Measurements from ENCODE around the gene CHID1. TPM values are rescaled to one million over a fixed set of nuclear protein-coding genes. Genes with fewer than 3 reads are reported as not detected.
A peak's percentile ranks its signal among the peaks of the same experiment; 100 is the strongest.

Gene CHID1
- total RNA-seq, 6 experiments from 2014 or later = 61.1 to 157 (median 78.7) TPM

- Histone ChIP-seq H3K27ac (no peak overlapping the region), H3K36me3 (peaks cover 8 to 62% (median 25%) of the 10 kb centered on the region in 4 donors), H3K27me3 (no peaks in the 10 kb centered on the region), H3K9me3 (no peaks in the 10 kb centered on the region), H3K4me3 (no peak overlapping the region), H3K4me1 (no peaks in the 10 kb centered on the region)
- ATAC-seq (no peak), DNase-seq (no peak)
- intact Hi-C loops (cut with DNase I) = no loop called here
- WGBS (ENCODE audit: insufficient coverage, low coverage, low lambda C conversion rate, missing lambda C conversion rate) = 86% methylated on average over 1 of the region's 19 CpGs
- TF ChIP-seq CTCF (IDR thresholded peaks at IDR 0.05) = no peak
- no peak for TF ChIP-seq POLR2A (IDR thresholded peaks at IDR 0.05)
These were observed 9.1 kb downstream of the CHID1 start for GRCh38 chr11:901452-902061.

GRCh38 chr11:900545-900944, 10.1 kb downstream of the CHID1 start:
- Histone ChIP-seq H3K4me3 (no peak overlapping the region), H3K4me1 (no peaks in the 10 kb centered on the region), H3K36me3 (peaks cover 8 to 62% (median 25%) of the 10 kb centered on the region in 4 donors), H3K27me3 (no peaks in the 10 kb centered on the region), H3K27ac (no peak overlapping the region), H3K9me3 (no peaks in the 10 kb centered on the region)
- TF ChIP-seq CTCF (IDR thresholded peaks at IDR 0.05) (no peak), POLR2A (IDR thresholded peaks at IDR 0.05) (no peak)
- intact Hi-C loops (cut with DNase I) = no loop called here
- DNase-seq = no peak
- ATAC-seq = no peak
- WGBS (ENCODE audit: insufficient coverage, low coverage, low lambda C conversion rate, missing lambda C conversion rate) = 100% methylated on average over 1 of the region's 7 CpGs

- intact Hi-C loops (cut with DNase I) = loop anchor here in 1 of 2 donors (10.0 kb wide), 1 partner anchor 155 kb away; no protein-coding TSS in a partner anchor
- no peak for DNase-seq
- no peaks in the 10 kb centered on the region for H3K4me1 ChIP-seq
- H3K4me3 ChIP-seq = no peak overlapping the region
- TF ChIP-seq CTCF (IDR thresholded peaks at IDR 0.05) = no peak
- TF ChIP-seq POLR2A (IDR thresholded peaks at IDR 0.05) = no peak
- WGBS (ENCODE audit: insufficient coverage, low coverage, low lambda C conversion rate, missing lambda C conversion rate) = 80% methylated on average over 1 of the region's 11 CpGs
- ATAC-seq = no peak
- H3K27ac ChIP-seq = no peak overlapping the region
- no peaks in the 10 kb centered on the region for H3K27me3 ChIP-seq
- no peaks in the 10 kb centered on the region for H3K9me3 ChIP-seq
- H3K36me3 ChIP-seq = peaks cover 8 to 62% (median 25%) of the 10 kb centered on the region in 4 donors
These were observed 10.9 kb downstream of the CHID1 start for GRCh38 chr11:899724-900123.

- no CpG with 5 or more reads among the region's 22 CpGs for whole genome bisulfite sequencing (ENCODE audit: insufficient coverage, low coverage, low lambda C conversion rate, missing lambda C conversion rate)
- peak; percentile 55 to 71 (median 64) for ATAC-seq
- no peaks in the 10 kb centered on the region for H3K4me1 ChIP-seq
- peak; percentile 14 to 34 (median 26) for TF ChIP-seq CTCF (IDR thresholded peaks at IDR 0.05)
- TF ChIP-seq POLR2A (IDR thresholded peaks at IDR 0.05) = no peak
- H3K36me3 ChIP-seq = peaks cover 8 to 53% (median 25%) of the 10 kb centered on the region in 4 donors
- no peak overlapping the region for H3K4me3 ChIP-seq
- H3K27me3 ChIP-seq = no peaks in the 10 kb centered on the region
- no peaks in the 10 kb centered on the region for H3K9me3 ChIP-seq
- no peak for DNase-seq
- H3K27ac ChIP-seq = no peak overlapping the region
- intact Hi-C loops (cut with DNase I) = loop anchor here in 1 of 2 donors (10.0 kb wide), 1 partner anchor 156 kb away; no protein-coding TSS in a partner anchor
These were observed 11.9 kb downstream of the CHID1 start for GRCh38 chr11:898540-899190.

Measured in right lobe of liver (tissue), 6 donors.